Esophagus (tissue), 2 donors: Measurements from ENCODE around the gene DGCR2. TPM values are rescaled to one million over a fixed set of nuclear protein-coding genes. Genes with fewer than 3 reads are reported as not detected.

Experiments used
- H3K27ac ChIP-seq, 2 donors: one replicate each; pipeline ENCODE4 v1.5.1; 2013; ENCODE audit warnings: low read depth in 2 of 2, mild to moderate bottlenecking in 2 of 2, inconsistent platforms in 1 of 2, low read length in 1 of 2, moderate library complexity in 1 of 2
- H3K27me3 ChIP-seq, 2 donors: one replicate each; pipeline ENCODE4 v1.6.1; 2013; ENCODE audit warnings: low read length in 2 of 2, control low read depth in 1 of 2, mild to moderate bottlenecking in 1 of 2; ENCODE audit not compliant: insufficient read depth in 2 of 2, control insufficient read depth in 1 of 2
- H3K36me3 ChIP-seq, 2 donors: one replicate each; pipeline ENCODE4 v1.6.1; 2013; ENCODE audit warnings: low read length in 1 of 2; ENCODE audit not compliant: control insufficient read depth in 2 of 2, insufficient read depth in 2 of 2
- H3K4me1 ChIP-seq, 2 donors: one replicate each; pipeline ENCODE4 v1.6.1; 2013; ENCODE audit warnings: low read length in 1 of 2; ENCODE audit not compliant: control insufficient read depth in 2 of 2, insufficient read depth in 2 of 2
- H3K4me3 ChIP-seq, 2 donors: one replicate each; pipeline ENCODE4 v1.5.1; 2013; ENCODE audit warnings: low read length in 2 of 2, mild to moderate bottlenecking in 2 of 2, low read depth in 1 of 2, moderate library complexity in 1 of 2
- H3K9me3 ChIP-seq, 2 donors: one replicate each; pipeline ENCODE4 v1.6.1; 2013; ENCODE audit warnings: mild to moderate bottlenecking in 2 of 2, low read depth in 1 of 2, low read length in 1 of 2, moderate library complexity in 1 of 2; ENCODE audit not compliant: control insufficient read depth in 2 of 2, insufficient read depth in 1 of 2
- WGBS, 2 donors: extraction: QIAGEN DNeasy Blood & Tissue Kit; methylation state at CpG; one replicate each; pipeline ENCODE4 v1.1.7; 2013; 5-methylcytosine and 5-hydroxymethylcytosine counted together
- polyA plus RNA-seq, 2 donors: library from polyadenylated mRNA; stranded (reverse); fragments of 200-250 nt; gene quantifications; one replicate each; pipeline ENCODE4 v1.2.3, GENCODE V29; 2013
- donor health status: healthy with polysubstance abuse.
- donor health status: Bipolar disorder and iron deficiency.

DGCR2 gene
- polyA plus RNA-seq, 2 donors = 32.2 to 32.9 TPM

DNA sequence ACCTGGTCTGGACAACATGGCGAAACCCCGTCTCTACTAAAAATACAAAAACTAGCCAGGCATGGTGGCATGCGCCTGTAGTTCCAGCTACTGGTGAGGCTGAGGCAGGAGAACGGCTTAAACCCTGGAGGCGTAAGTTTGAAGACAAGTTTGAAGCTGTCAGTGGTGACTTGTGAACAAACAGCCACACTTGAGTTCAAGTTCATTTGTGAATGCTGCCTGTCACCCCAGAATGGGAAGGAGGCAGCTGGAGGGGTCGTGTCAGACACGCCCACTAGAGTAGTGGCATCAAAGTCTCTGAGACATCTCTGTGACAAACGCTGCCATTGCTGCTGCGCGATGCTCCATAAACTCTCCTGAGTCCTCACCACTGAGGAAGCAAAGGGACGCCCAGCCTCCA is 74.2 kb downstream of the DGCR2 start:
- Histone ChIP-seq H3K4me1 (no peaks in the 10 kb centered on the region), H3K27ac (no peak overlapping the region), H3K9me3 (no peaks in the 10 kb centered on the region), H3K4me3 (no peak overlapping the region), H3K27me3 (no peaks in the 10 kb centered on the region), H3K36me3 (peaks cover 35 to 46% of the 10 kb centered on the region in 2 donors)
- 93 to 96% methylated on average over 11 of the region's 11 CpGs for WGBS, 2 donors

DNA sequence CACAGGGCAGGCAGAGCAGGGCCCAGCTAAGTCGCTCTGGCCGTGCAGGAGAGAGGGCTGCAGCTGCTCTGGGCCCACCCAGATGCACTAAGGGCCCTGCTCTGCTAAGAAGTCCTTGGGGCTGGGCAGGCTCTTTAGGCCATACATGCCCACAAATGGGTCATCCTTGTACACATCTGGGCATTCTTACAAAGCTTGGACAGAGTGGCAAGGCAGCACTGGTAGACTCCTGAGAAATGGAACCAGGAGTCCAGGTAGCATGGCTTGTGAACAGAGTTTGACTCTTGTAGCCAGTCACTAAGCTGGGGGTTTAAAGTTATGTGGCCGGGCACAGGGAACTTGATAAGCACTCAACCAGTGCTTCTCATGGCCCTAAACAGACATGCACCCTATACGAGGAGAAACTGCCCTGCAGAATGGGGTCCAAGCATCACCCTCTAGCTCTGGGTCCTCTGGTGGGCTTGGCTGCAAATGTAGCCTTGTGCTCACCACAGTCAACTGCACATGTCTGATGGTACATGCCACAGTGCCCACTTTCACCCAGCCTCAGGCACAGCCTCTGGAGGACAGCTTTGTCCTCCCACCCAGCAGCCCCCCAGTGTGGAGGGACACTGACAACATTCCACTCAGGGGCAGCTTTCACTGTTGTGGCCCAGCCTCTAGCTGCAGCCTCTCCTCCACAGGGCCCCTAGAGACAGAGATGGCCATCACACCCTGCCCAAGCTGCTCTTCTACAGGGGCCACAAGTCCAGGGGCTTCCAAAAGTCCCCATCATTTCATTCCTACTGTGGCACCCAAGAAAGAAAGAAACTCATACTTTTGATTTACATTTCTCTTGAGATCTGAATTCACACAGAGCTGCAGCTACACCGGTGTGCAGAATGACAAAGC is 75.2 kb downstream of the DGCR2 start:
- 96 to 98% methylated on average over 5 of the region's 5 CpGs for WGBS, 2 donors
- Histone ChIP-seq H3K4me3 (no peak overlapping the region), H3K27ac (no peak overlapping the region), H3K36me3 (peaks cover 40 to 54% of the 10 kb centered on the region in 2 donors), H3K4me1 (no peaks in the 10 kb centered on the region), H3K9me3 (no peaks in the 10 kb centered on the region), H3K27me3 (no peaks in the 10 kb centered on the region)

DNA sequence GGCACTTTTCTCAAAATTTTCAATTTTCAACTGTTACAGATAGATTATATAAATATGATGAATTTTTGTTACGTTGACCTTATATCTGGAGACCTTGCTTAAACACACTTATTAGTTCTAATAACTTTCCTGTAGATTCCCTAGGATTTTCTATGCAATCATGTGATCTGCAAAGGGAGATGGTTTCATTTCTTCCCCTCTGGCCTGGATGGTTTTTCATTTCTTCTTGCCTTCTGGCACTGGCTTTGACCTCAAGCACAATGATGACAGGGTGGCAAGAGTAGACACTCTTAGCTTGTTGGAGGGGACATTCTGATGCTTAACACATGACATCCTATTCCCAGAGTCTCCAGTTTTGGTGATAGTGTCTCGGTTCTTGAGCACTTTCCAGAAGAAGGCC is 75.9 kb downstream of the DGCR2 start:
- H3K4me3 ChIP-seq = no peak overlapping the region
- H3K27me3 ChIP-seq = no peaks in the 10 kb centered on the region
- no peak overlapping the region for H3K27ac ChIP-seq
- H3K4me1 ChIP-seq = no peaks in the 10 kb centered on the region
- H3K9me3 ChIP-seq = no peaks in the 10 kb centered on the region
- WGBS, 2 donors = 96 to 99% methylated on average over 2 of the region's 2 CpGs
- peaks cover 42 to 58% of the 10 kb centered on the region in 2 donors for H3K36me3 ChIP-seq

DNA sequence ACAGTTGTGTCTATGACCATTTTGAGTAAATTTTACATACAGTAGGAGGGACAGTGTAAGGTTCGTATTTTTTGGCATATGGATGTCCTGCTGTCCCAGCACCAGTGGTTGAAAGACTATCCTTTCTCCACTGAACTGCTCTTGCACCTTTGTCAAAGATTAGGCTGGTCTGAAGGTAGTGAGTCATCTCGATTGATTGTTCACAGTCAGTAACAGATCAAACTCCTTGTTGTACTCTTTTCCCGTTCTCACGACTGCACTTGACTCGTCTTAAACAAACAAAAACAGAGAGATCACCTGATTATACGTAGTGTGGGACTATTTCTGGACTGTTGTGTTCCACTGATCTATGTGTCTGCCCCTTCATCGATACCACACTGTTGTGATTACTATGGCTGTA is 77.1 kb downstream of the DGCR2 start:
- Histone ChIP-seq H3K4me3 (no peak overlapping the region), H3K9me3 (no peaks in the 10 kb centered on the region), H3K4me1 (no peaks in the 10 kb centered on the region), H3K36me3 (peaks cover 48 to 69% of the 10 kb centered on the region in 2 donors), H3K27ac (no peak overlapping the region), H3K27me3 (no peaks in the 10 kb centered on the region)
- WGBS, 2 donors = 76 to 80% methylated on average over 7 of the region's 7 CpGs

DNA sequence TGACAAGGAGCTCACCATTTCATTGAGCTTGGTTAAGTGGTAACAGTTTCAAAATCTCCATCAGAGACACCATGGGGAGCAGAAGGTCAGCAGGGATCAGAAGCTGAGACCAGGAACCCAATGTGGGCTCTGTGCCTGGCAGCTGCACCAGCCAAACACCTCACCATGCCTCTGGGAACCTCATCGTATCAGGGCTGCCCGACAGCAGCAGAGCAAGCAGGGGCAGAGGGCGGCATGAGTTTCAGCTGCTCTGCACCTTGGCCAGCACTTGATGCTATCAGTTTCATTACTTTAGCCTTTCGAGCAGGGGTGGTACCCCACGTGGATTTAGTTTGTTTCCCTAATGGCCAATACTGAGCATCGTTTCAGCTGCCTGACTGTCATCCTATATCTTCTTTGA is 77.8 kb downstream of the DGCR2 start:
- Histone ChIP-seq H3K9me3 (no peaks in the 10 kb centered on the region), H3K4me1 (no peaks in the 10 kb centered on the region), H3K4me3 (no peak overlapping the region), H3K27me3 (no peaks in the 10 kb centered on the region), H3K27ac (no peak overlapping the region), H3K36me3 (peaks cover 46 to 76% of the 10 kb centered on the region in 2 donors)
- WGBS, 2 donors = 86 to 91% methylated on average over 6 of the region's 6 CpGs

DNA sequence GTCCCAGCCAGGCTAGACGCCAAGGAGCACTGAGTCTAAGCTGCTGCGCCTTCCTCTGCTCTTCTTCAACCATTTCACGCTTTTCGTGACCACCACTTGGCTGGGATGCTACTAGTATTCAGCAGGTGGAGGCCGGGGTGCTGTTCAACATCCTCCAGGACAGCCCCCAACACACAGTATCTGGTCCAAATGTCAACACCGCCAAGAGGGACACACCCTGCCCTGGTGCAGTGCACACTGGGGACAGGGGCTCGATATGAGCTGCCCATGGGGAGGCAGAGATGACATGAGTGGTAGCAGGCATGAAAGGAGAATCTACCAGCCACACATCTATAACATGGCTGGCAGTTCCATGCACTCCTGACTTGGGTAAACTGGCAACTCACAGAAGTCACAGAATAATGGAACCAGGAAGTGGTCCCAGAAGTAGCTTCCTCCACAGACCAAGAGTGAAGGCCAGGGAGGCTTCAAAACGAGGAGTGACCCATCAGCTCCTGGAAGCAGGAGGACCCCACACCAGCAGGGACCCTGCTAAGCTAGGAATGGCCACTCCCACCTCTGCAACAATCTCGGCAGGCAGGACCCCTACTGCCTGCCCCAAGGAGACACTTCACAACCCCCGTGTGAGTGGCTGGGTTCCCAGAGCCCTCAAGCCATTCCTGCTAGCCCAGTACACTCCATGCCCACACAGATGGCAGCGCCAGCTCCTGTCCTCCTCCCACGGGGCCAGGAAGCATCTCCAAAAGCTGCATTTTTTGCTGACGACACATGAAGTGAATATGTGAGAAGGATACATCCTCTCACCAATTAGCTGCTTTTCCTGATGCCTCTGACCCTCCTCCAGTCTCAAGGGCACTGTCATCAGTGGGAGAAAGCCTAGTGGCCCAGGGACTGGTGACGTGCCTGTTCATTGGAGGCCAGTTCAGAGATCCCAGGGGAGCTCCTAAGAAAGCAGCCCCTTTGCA is 78.8 kb downstream of the DGCR2 start:
- Histone ChIP-seq H3K27ac (no peak overlapping the region), H3K36me3 (peaks cover 39 to 78% of the 10 kb centered on the region in 2 donors), H3K27me3 (no peaks in the 10 kb centered on the region), H3K9me3 (peaks cover 0 to 3% of the 10 kb centered on the region in 2 donors), H3K4me3 (no peak overlapping the region), H3K4me1 (no peaks in the 10 kb centered on the region)
- WGBS, 2 donors = 73 to 85% methylated on average over 14 of the region's 14 CpGs

DNA sequence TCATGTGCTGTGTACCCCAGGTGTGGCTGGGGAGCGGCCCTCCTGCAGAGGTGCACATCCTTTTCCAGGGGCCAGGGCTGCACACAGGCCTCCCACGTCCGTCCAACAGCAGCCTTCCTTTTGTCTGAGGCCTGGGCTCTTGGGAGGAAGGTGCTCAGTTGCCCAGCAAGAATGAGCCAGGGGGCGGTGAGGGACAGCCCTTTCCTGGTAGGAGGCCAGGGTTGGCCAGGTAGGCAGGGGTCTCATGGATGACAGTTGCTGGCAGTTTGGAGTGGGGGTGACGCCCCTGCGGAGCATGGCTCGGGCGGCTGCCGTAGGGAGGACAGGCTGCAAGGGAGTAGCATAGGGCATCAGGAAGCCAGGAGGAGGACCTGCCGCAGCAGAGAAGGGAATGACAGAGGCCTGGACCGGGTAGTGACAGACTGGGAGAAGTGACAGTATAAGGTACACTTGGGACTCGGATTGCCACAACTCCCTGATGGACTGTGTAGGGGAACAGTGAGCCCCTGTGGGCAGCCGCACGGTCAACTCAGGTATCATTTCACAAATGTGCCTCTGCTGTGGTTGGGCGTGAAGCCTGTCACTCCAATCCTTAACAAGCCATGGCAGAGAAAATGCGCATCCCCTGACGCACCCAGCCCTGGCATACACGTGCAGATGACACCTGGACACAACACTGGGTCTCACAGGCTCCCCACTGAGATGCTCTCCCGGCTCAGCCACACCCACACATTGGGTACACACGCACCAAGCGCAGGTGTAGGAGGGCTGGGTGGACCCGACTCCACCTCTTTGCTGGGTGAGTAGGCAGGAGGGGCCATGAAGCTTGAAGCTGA is 79.7 kb downstream of the DGCR2 start:
- Histone ChIP-seq H3K4me3 (no peak overlapping the region), H3K9me3 (peaks cover 0 to 3% of the 10 kb centered on the region in 2 donors), H3K27me3 (no peaks in the 10 kb centered on the region), H3K4me1 (no peaks in the 10 kb centered on the region), H3K27ac (no peak overlapping the region), H3K36me3 (peaks cover 36 to 82% of the 10 kb centered on the region in 2 donors)
- WGBS, 2 donors = 87 to 88% methylated on average over 22 of the region's 22 CpGs

DNA sequence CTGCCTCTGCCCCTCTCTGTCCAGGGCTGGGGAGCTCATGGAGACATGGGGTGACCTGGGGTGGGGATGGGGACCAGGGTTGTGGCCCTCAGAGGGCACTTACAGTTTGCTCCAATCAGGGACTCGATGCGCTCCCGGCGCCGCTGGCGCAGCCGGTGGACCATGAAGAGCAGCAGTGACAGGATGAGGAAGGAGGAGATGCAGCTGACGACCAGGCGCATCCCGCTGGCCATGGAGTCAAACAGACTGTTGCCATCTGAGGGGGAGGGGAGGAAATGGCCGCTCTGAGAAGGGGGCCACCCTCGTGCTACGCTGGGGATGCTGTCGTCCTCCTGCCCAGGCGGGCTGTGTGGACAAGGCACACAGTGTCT is 80.5 kb downstream of the DGCR2 start:
- 94 to 95% methylated on average over 15 of the region's 15 CpGs for WGBS, 2 donors
- H3K27me3 ChIP-seq = no peaks in the 10 kb centered on the region
- no peak overlapping the region for H3K4me3 ChIP-seq
- H3K9me3 ChIP-seq = peaks cover 0 to 3% of the 10 kb centered on the region in 2 donors
- H3K36me3 ChIP-seq = peaks cover 28 to 82% of the 10 kb centered on the region in 2 donors
- no peak overlapping the region for H3K27ac ChIP-seq
- peaks cover 0 to 2% of the 10 kb centered on the region in 2 donors for H3K4me1 ChIP-seq
